A549 (cell line): Measurements from ENCODE around the gene HUNK.

ENCODE experiments used
- BHLHE40 ChIP-seq: IDR thresholded peaks from 2 replicates; pipeline ENCODE4 v1.6.1; 2012; ENCODE audit warnings: low read depth, low read length, inconsistent platforms
- CTCF ChIP-seq: fragments of >200 bp; sonication (Bioruptor Twin); formaldehyde crosslinking; IDR thresholded peaks from 3 replicates; pipeline ENCODE4 v1.5.1; 2016
- ELK1 ChIP-seq: fragments of 150-350 bp; IDR thresholded peaks from 2 replicates; pipeline ENCODE4 v1.6.1; 2014; ENCODE audit warnings: low read depth, mild to moderate bottlenecking, low read length
- EP300 ChIP-seq, 2 experiments: fragments of >200 bp; sonication (Bioruptor Twin); formaldehyde crosslinking; IDR thresholded peaks; 2 replicates in 1 of 2; 3 replicates in 1 of 2; pipeline ENCODE4 v1.6.1; 2016 to 2017
- JUNB ChIP-seq: fragments of >200 bp; sonication (Bioruptor Twin); formaldehyde crosslinking; IDR thresholded peaks from 2 replicates; pipeline ENCODE4 v1.6.1; 2016
- KDM5A ChIP-seq: fragments of 200-600 bp; sonication (generic); IDR thresholded peaks from 2 replicates; pipeline ENCODE4 v1.6.1; 2016; ENCODE audit warnings: antibody characterized with exemption, mild to moderate bottlenecking
- MAFK ChIP-seq: fragments of 450-650 bp; IDR thresholded peaks from 2 replicates; pipeline ENCODE4 v1.6.1; 2014; ENCODE audit not compliant: partially characterized antibody
- MAX ChIP-seq: IDR thresholded peaks from 2 replicates; pipeline ENCODE4 v1.6.1; 2012
- NFE2L2 ChIP-seq: fragments of 150-350 bp; conservative IDR thresholded peaks from 2 replicates; pipeline ENCODE4 v1.6.1; 2014; ENCODE audit warnings: low read length
- PBX3 ChIP-seq: IDR thresholded peaks from 2 replicates; pipeline ENCODE4 v1.6.1; 2012
- POLR2A ChIP-seq: IDR thresholded peaks from 2 replicates; pipeline ENCODE4 v1.6.1; 2012; ENCODE audit warnings: mild to moderate bottlenecking, low read length
- RAD21 ChIP-seq, 2 experiments: fragments of >200 bp in 1 of 2; sonication (Bioruptor Twin) in 1 of 2; formaldehyde crosslinking in 1 of 2; IDR thresholded peaks in 1 of 2; conservative IDR thresholded peaks in 1 of 2; 2 replicates in 1 of 2; 3 replicates in 1 of 2; pipeline ENCODE4 v1.6.1; 2012 to 2018; ENCODE audit warnings: inconsistent platforms in 1 of 2
- SREBF2 ChIP-seq: fragments of 450-650 bp; IDR thresholded peaks from 2 replicates; pipeline ENCODE4 v1.6.1; 2014; ENCODE audit warnings: mild to moderate bottlenecking, moderate library complexity

GRCh38 chr21:31997191-31997590 is 124.4 kb downstream of the HUNK start:
- no peak for TF ChIP-seq JUNB
- TF ChIP-seq CTCF, result no peak
- TF ChIP-seq RAD21 (conservative IDR thresholded peaks at IDR 0.05 in 1 of 2, IDR thresholded peaks at IDR 0.05 in 1 of 2), result no peak
- no peak for TF ChIP-seq ELK1
- no peak for TF ChIP-seq PBX3
- TF ChIP-seq NFE2L2, result no peak
- no peak for TF ChIP-seq MAX
- no peak for TF ChIP-seq SREBF2
- no peak for TF ChIP-seq EP300 (IDR thresholded peaks at IDR 0.05)
- TF ChIP-seq BHLHE40, result no peak
- TF ChIP-seq KDM5A, result no peak
- no peak for TF ChIP-seq MAFK
- no peak for TF ChIP-seq POLR2A
